Stimulated activated CD4-positive, alpha-beta T cell treated with anti-CD3 and anti-CD28 coated beads, Interleukin-1b, Interleukin-23, amount 100 ng/mL, for 4 hours (primary cell): Measurements from ENCODE around the gene APOA4.
"Not testable (repeated sequence)": the region's sequence is repeated elsewhere in the genome, so short reads cannot be mapped to it uniquely, and the experiment has no call there.

Source experiments
- DNase-seq, 2 donors: peaks; one replicate each; pipeline ENCODE4 v3.0.0-alpha.2; 2020; ENCODE audit warnings: low read depth in 2 of 2

APOA4 gene

DNA sequence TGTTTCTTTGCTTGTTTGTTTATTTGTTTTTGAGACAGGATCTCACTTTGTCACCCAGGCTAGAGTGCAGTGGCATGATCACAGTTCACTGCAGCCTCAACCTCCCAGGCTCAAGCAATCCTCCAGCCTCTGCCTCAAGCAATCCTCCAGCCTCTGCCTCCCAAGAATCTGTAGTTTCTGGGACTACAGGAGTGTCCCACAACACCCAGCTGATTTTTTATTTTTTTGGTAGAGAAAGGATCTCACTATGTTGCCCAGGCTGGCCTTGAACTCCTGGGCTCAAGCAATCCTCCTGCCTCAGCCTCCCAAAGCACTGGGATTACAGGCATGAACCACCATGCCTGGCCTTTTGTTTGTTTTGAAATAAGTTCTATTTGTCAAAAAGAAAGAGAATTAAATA, 21.4 kb downstream of the APOA4 start:
- DNase-seq, result not testable (repeated sequence)

DNA sequence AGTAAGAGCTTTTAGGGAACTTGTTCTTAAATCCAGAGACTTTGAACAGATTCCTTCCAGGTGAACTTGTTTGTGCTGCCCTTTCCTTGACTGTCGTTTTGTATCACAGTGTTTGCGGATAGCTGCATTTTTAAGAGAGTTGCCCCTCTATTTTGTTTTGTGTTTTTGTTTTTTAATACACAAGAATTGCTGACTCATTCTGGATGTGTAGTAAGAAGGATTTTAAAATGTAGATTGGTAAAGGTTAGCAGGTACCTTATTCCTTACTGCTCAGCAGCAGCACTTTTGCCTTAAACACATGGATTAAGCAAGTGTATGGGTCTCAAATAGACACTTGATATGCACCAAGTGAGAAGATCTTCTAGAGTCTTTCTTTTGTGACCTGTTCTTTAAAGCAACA, 22.5 kb downstream of the APOA4 start:
- DNase-seq, result no peak

GRCh38 chr11:116798368-116798767, 24.7 kb downstream of the APOA4 start:
- DNase-seq, result no peak

GRCh38 chr11:116797816-116798215, 25.3 kb downstream of the APOA4 start:
- DNase-seq, result no peak

GRCh38 chr11:116796548-116796947, 26.6 kb downstream of the APOA4 start:
- DNase-seq, result no peak

DNA sequence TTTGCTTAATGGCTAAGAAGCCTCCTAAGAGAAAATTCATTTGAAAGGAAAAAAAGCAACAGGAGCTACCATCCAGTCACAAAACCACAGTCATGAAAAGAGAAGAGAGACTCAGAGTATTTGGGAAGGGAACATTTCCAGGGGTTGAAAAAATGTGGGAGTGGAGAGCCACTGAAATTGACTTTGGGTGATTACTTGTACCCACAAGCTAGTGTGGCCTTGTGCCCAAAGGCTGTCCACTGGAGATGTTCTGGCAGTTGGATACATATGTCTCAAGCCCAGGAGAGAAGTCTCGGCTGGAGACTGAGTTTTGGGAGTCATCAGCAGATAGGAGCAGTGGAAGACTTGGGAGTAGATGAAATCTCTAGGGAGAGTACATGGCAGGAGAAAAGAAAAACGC, 28.3 kb downstream of the APOA4 start:
- DNase-seq, result no peak

DNA sequence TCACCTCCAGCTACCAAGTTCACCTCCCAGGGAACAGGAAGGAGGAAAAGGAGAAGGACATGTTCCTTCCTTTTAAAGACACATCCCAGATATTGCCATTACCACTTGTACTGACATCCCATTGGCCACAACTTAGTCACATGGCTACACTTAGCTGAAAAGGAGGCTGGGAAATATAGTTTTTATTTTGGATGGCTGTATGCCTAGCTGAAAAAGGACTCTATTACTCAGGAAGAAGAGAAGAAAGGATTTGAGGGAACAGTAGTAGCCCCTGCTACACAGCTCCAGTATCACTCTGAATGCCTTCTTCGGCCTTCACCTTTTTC, 29.4 kb downstream of the APOA4 start:
- no peak for DNase-seq

DNA sequence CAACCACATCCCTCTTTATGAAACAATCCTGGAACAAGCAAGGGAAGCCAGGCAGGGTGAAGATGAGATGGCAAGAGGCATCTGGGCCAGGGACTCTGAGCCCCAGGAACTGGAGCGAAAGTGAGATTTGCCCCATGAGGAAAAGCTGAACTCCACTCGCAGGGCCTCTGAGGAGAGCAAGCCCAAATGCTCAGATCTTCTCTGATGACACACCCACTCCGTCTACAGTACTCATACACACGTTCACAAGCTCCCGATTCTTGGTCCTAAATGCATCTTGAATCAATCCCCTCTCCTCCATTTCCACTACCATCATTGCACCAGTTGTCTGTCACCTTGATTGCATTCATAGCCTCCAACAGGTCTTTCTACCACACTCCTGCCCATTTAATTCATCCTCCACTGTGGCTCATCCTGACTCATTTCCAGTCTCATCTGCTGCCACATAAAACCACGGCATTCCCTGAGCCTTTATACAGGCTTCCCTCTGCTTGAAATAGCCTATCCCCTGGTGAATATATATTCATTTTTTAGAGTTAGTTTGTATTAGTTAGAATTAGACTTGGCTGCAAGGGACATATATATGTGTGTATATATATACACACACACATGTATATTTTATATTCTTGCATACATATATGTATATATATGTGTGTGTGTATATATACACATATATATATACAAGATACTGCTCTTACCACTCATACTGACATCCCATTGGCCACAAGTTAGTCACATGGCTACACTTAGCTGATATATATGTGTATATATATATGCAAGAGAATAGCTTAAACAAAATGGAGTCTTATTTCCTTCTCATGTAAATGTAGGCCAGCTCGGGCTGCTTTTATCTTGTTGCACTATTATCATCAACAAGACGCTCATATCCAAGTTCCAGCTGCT, 30.0 kb downstream of the APOA4 start:
- no peak for DNase-seq

DNA sequence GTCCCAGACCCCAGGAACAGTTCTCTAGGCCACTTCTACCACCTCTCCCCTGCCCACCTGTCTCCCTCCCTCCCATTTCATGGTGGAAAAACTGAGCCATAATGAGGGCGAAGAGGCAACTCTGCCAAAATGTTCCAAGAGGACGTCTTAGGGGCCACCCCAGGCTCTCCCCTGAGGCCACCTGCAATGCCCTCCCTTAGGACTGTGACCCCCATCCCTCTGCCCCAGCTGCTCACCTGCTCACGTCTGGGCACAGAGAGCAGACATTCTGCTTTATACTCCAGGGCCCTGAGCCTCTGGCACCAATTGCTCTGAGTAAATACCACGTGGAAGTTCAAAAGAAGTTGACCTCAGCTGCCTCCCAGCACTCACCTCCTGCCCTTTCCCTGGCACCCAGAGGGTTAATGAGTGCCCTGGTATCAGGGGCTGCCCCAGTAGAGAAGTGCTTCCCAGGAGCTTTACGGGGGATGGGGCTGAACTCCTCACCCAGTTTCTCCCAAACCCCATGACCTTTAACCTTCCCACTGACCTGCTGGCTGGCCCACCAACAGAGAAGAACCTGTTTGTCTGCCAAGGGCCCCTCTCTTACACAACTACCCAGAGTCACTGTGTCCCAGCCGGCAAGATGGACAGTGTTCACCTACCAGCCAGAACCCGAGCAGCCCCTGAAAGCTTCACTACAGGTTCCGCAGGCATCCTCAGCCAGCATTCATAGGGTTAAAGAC, 30.8 kb downstream of the APOA4 start:
- no peak for DNase-seq

- DNase-seq, result no peak
Measured at GRCh38 chr11:116791813-116792143, 31.3 kb downstream of the APOA4 start, which contains the start of gene APOA5. APOA5 (minus strand) TSS chr11:116791879; CDS start chr11:116791860, 19 bp downstream.

DNA sequence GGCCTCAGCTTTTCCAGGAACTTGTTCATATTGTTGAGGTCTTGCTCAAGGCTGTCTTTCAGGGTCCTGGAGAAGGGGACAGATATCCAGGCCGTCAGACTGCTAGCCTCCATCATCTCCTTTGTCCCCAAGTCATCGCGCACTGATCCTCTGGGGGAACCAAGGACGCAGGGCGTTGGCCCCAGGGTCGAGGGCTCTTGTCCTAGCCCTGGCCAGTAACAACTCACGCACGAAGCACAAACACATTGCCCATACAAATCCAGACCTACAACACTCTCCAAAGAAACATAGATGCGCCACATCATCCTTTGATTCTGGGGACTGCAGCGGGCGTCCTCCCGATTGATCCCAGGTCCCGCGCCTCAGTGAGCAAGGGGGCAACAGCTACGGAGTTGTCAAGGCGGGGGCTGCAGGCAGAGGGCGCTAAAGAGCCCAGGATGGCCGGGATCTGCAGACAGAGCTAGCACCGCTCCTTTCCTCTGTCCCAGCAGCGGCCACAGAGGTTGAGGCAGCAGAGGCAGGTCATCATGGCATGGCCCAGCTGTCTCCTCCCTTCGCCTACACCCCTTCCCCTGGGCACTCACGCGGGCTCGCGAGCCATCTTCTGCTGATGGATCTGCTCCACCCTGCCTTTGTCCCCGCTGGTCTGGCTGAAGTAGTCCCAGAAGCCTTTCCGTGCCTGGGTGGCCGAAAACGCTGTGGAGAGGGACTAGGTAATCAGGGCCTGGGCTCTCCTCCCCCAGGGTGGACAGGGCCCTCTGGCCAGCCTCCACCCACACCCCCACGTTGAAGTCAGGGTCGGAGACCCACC, 31.9 kb downstream of the APOA4 start:
- peak; percentile 70 to 73 for DNase-seq

DNA sequence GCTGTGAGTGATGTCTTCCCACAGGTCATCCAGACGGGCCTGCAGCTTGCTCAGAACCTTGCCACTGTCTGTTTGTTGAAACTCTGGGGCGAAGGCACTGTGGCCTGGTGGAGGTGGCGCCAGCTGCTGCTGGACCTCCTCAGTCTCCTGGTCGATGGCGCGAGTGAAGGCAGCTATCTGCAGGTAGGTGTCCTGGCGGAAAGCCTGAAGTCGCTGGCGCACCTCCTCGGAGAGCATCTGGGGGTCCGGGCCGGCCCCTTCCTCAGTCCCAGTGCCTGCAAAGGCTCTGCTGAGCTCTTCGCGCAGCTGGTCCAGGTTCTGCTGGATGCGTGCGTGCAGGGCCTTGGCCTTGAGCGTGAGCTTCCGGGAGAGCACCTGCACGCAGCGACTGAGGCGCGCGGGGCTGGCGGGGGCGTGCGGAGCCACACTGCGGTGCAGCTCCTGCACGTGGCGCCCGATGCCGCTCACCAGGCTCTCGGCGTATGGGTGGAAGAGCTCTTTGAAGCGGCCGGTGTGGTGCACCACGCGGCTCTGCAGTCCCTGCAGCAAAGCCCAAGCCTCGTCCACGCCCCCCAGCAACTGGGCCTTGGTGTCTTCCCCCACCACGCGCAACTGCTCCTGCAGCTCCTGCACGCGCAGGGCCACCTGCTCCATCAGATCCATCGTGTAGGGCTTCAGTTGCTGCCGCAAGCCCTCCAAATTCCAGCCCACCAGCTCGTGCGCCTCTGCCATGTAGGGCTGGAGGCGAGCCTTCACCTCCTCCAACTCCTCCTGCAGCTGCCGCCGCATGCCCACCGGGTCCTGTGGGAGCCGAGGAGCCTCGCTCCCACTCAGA, 32.7 kb downstream of the APOA4 start:
- DNase-seq, result no peak

GRCh38 chr11:116788975-116789374, 34.1 kb downstream of the APOA4 start:
- no peak for DNase-seq

- DNase-seq, result no peak
Measured at GRCh38 chr11:116788534-116788933, 34.6 kb downstream of the APOA4 start.

- peak; percentile 68 to 76 for DNase-seq
Measured at GRCh38 chr11:116787786-116788486, 35.2 kb downstream of the APOA4 start, which contains the start of gene ZPR1. ZPR1 (minus strand) TSS chr11:116788023; CDS start chr11:116787990, 33 bp downstream.

DNA sequence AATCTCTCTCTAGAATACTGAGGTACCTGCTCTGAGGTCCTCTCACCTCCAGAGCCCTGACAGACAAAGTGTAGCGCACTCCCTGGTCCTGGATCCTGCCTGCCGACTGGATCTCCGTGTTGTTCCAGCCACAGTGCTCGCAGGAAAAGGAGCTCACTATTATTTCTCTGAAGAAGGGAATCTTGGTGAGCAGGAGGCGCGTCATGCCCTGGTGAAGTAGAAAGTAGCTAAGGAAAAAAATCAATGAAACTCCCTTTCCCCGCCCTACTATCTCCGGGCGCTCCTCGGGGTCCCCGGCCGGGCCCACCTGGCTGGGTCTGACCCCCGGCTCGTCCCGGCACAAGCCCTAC, 35.7 kb downstream of the APOA4 start:
- no peak for DNase-seq

GRCh38 chr11:116786966-116787365, 36.1 kb downstream of the APOA4 start:
- no peak for DNase-seq

DNA sequence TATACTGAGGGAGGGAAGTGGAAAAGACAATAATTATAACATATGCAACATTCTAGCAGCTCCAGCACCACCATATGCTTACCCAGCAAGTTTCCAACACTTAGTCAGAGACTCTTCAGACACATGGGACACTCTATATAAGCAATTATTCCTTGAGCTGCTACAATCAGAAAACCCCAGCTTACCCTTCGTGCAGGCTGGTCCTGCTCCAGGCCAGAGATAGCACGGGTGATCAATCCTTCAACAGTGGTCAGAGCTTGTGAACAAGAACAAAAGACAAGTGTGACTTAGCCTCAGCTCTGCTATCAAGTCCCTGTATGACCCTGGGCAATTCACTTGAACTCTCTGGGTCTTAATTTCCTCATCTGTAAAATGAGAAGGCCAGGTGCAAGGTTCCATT, 36.8 kb downstream of the APOA4 start:
- DNase-seq, result no peak

- DNase-seq, result no peak
Measured at GRCh38 chr11:116782728-116783127, 40.4 kb downstream of the APOA4 start.

DNA sequence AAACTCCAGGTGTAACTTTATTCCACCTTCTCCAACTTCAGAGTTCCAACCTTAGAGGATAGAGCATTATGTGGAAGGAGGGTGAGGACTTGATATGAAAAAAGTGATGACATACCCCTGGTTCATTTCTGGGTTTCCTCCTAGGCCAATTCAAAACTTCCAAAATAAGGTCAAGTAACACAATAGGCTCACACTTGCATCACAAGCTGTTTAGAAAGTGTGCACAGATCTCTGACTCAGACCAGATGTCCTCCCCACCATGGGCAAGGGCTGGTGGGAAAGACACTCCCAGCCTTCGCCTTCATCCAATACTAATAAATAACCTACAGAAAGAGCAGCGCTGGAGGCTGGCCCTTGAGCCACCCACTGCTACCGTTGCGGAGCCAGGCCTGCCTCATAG, 44.5 kb downstream of the APOA4 start:
- DNase-seq, result no peak

GRCh38 chr11:116777056-116777455, 46.0 kb downstream of the APOA4 start:
- DNase-seq, result no peak
